WTC11 (cell line): ENCODE results near the gene AASS. TPM values are rescaled to one million over a fixed set of nuclear protein-coding genes. Genes with fewer than 3 reads are reported as not detected.
A peak's percentile ranks its signal among the peaks of the same experiment; 100 is the strongest.

Experiments
- ATAC-seq: fragments of 200-7000 bp; cut with Tn5 transposase; 2 replicates; pipeline ENCODE4 v1.10.0; 2021; ENCODE audit warnings: mild to moderate bottlenecking, moderate library complexity
- CTCF ChIA-PET: fragments of 300-600 bp; sonication (Branson Sonifier 250); formaldehyde crosslinking; loops from one replicate; lab custom pipeline; 2021; ENCODE audit warnings: antibody characterized with exemption; lab: Charles Lee
- POLR2A ChIA-PET: fragments of 350-600 bp; sonication (Branson Sonifier 250); formaldehyde crosslinking; loops from one replicate; lab custom pipeline; 2021; ENCODE audit warnings: antibody characterized with exemption; lab: Charles Lee
- DNase-seq: peaks from one replicate; pipeline ENCODE4 v3.0.0; 2021; ENCODE audit warnings: low spot score
- H3K27ac Mint-ChIP-seq: 2 replicates; pipeline ENCODE4 v1.8.0; 2021; ENCODE audit warnings: mixed read lengths
- H3K27me3 Mint-ChIP-seq: 2 replicates; pipeline ENCODE4 v1.8.0; 2021; ENCODE audit warnings: low read depth, mild to moderate bottlenecking, moderate library complexity, mixed read lengths
- H3K36me3 Mint-ChIP-seq: 2 replicates; pipeline ENCODE4 v1.8.0; 2021; ENCODE audit warnings: mixed read lengths
- H3K4me1 Mint-ChIP-seq: 2 replicates; pipeline ENCODE4 v1.8.0; 2022; ENCODE audit warnings: mixed read lengths
- H3K4me3 Mint-ChIP-seq: 2 replicates; pipeline ENCODE4 v1.8.0; 2021; ENCODE audit warnings: mild to moderate bottlenecking, moderate library complexity, mixed read lengths
- H3K9me3 Mint-ChIP-seq: 2 replicates; pipeline ENCODE4 v1.8.0; 2021; ENCODE audit warnings: mixed read lengths
- E2F4 ChIP-seq: sonication (generic); formaldehyde crosslinking; IDR thresholded peaks from 2 replicates; pipeline ENCODE4 v1.8.1; 2022; ENCODE audit warnings: low read depth, mild to moderate bottlenecking, moderate library complexity, missing genetic modification reagents, borderline replicate concordance
- NFE2L1 ChIP-seq: sonication (generic); formaldehyde crosslinking; IDR thresholded peaks from 2 replicates; pipeline ENCODE4 v1.8.1; 2023; ENCODE audit warnings: missing genetic modification reagents
- NR2C2 ChIP-seq: sonication (generic); formaldehyde crosslinking; IDR thresholded peaks from 2 replicates; pipeline ENCODE4 v1.8.0; 2022; ENCODE audit warnings: mild to moderate bottlenecking, missing genetic modification reagents
- USF2 ChIP-seq: sonication (generic); formaldehyde crosslinking; IDR thresholded peaks from 2 replicates; pipeline ENCODE4 v1.8.1; 2023; ENCODE audit warnings: mild to moderate bottlenecking, missing genetic modification reagents, moderate library complexity
- ZMAT4 ChIP-seq: fragments of 250-450 bp; sonication (Bioruptor Pico); IDR thresholded peaks from 2 replicates; pipeline ENCODE4 v1.9.0; 2021; ENCODE audit warnings: mild to moderate bottlenecking
- ZNF263 ChIP-seq: sonication (generic); formaldehyde crosslinking; IDR thresholded peaks from 2 replicates; pipeline ENCODE4 v1.8.1; 2022; ENCODE audit warnings: low read depth, mild to moderate bottlenecking, moderate library complexity, missing genetic modification reagents
- ZNF425 ChIP-seq: fragments of 250-450 bp; sonication (Bioruptor Pico); conservative IDR thresholded peaks from 2 replicates; pipeline ENCODE4 v1.9.0; 2021; ENCODE audit warnings: mild to moderate bottlenecking
- total RNA-seq: library from RNA; stranded (reverse); gene quantifications from 3 replicates; pipeline ENCODE4 v1.2.3, GENCODE V29; 2021
- TF ChIP-seq, protein P1 (sequence below): sonication (generic); formaldehyde crosslinking; IDR thresholded peaks from 2 replicates; pipeline ENCODE4 v1.8.0; 2023; ENCODE audit warnings: mild to moderate bottlenecking, missing genetic modification reagents
- TF ChIP-seq, protein P2 (sequence below): sonication (generic); formaldehyde crosslinking; IDR thresholded peaks from 2 replicates; pipeline ENCODE4 v1.8.1; 2022; ENCODE audit warnings: low read depth, missing genetic modification reagents, borderline replicate concordance
- TF ChIP-seq, protein P3 (sequence below): sonication (generic); formaldehyde crosslinking; IDR thresholded peaks from 2 replicates; pipeline ENCODE4 v1.8.1; 2023; ENCODE audit warnings: mild to moderate bottlenecking, missing genetic modification reagents, borderline replicate concordance
- TF ChIP-seq, protein P4 (sequence below): fragments of 250-450 bp; sonication (Bioruptor Pico); IDR thresholded peaks from 2 replicates; pipeline ENCODE4 v1.9.0; 2021; ENCODE audit warnings: mild to moderate bottlenecking
- TF ChIP-seq, protein P5 (sequence below): sonication (generic); formaldehyde crosslinking; IDR thresholded peaks from 2 replicates; pipeline ENCODE4 v1.8.1; 2023; ENCODE audit warnings: mild to moderate bottlenecking, missing genetic modification reagents, moderate library complexity

The AASS gene
- total RNA-seq, 1 experiment from 2014 or later, result 308 TPM

DNA sequence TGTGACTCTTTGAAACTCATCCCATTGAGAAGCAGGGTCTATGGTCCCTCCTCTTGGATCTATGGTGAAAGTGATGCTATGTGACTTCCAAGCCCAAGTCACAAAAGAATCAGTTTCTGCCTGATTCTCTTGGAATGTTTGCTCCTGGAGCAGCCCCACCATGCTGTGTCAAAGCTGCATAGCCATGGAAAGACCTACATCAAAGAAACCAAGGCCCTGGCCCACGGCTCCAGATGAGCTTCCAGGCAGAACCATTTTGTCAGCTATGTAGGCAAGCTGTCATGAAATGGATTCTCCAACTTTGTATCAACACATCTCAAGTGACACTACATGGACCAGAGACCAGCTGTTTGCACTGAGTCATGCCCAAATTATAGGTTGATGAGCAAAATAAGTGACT lies 77.0 kb downstream of the AASS start (continued):
- no peak for TF ChIP-seq NFE2L1
- no peak for TF ChIP-seq ZNF263

- ATAC-seq (no peak), DNase-seq (no peak)
- no peaks in the 10 kb centered on the region for H3K27me3 Mint-ChIP-seq
- H3K9me3 Mint-ChIP-seq, result no peaks in the 10 kb centered on the region
- POLR2A ChIA-PET, result no interaction called here
- no peak overlapping the region for H3K4me3 Mint-ChIP-seq
- no peaks in the 10 kb centered on the region for H3K4me1 Mint-ChIP-seq
- peaks cover 13% of the 10 kb centered on the region for H3K36me3 Mint-ChIP-seq
- TF ChIP-seq, protein P1, sequence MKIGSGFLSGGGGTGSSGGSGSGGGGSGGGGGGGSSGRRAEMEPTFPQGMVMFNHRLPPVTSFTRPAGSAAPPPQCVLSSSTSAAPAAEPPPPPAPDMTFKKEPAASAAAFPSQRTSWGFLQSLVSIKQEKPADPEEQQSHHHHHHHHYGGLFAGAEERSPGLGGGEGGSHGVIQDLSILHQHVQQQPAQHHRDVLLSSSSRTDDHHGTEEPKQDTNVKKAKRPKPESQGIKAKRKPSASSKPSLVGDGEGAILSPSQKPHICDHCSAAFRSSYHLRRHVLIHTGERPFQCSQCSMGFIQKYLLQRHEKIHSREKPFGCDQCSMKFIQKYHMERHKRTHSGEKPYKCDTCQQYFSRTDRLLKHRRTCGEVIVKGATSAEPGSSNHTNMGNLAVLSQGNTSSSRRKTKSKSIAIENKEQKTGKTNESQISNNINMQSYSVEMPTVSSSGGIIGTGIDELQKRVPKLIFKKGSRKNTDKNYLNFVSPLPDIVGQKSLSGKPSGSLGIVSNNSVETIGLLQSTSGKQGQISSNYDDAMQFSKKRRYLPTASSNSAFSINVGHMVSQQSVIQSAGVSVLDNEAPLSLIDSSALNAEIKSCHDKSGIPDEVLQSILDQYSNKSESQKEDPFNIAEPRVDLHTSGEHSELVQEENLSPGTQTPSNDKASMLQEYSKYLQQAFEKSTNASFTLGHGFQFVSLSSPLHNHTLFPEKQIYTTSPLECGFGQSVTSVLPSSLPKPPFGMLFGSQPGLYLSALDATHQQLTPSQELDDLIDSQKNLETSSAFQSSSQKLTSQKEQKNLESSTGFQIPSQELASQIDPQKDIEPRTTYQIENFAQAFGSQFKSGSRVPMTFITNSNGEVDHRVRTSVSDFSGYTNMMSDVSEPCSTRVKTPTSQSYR (CRISPR knock-in tag), result no peak
- TF ChIP-seq ZNF425 (no peak), NR2C2 (CRISPR knock-in tag) (no peak), E2F4 (no peak)
- TF ChIP-seq, protein P2, sequence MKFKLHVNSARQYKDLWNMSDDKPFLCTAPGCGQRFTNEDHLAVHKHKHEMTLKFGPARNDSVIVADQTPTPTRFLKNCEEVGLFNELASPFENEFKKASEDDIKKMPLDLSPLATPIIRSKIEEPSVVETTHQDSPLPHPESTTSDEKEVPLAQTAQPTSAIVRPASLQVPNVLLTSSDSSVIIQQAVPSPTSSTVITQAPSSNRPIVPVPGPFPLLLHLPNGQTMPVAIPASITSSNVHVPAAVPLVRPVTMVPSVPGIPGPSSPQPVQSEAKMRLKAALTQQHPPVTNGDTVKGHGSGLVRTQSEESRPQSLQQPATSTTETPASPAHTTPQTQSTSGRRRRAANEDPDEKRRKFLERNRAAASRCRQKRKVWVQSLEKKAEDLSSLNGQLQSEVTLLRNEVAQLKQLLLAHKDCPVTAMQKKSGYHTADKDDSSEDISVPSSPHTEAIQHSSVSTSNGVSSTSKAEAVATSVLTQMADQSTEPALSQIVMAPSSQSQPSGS, result no peak
- CTCF ChIA-PET, result no interaction called here
- peak overlapping the region; percentile 42; the same call in 1 of the 2 replicates for H3K27ac Mint-ChIP-seq
These were observed 79.1 kb downstream of the AASS start for GRCh38 chr7:122064971-122065370.

- H3K27me3 Mint-ChIP-seq, result no peaks in the 10 kb centered on the region
- no peak overlapping the region for H3K27ac Mint-ChIP-seq
- ATAC-seq (no peak), DNase-seq (no peak)
- POLR2A ChIA-PET, result no interaction called here
- H3K9me3 Mint-ChIP-seq, result no peaks in the 10 kb centered on the region
- peaks cover 29% of the 10 kb centered on the region for H3K36me3 Mint-ChIP-seq
- peaks cover 8% of the 10 kb centered on the region for H3K4me1 Mint-ChIP-seq
- no peak overlapping the region for H3K4me3 Mint-ChIP-seq
- CTCF ChIA-PET, result no interaction called here
- TF ChIP-seq, protein P3, sequence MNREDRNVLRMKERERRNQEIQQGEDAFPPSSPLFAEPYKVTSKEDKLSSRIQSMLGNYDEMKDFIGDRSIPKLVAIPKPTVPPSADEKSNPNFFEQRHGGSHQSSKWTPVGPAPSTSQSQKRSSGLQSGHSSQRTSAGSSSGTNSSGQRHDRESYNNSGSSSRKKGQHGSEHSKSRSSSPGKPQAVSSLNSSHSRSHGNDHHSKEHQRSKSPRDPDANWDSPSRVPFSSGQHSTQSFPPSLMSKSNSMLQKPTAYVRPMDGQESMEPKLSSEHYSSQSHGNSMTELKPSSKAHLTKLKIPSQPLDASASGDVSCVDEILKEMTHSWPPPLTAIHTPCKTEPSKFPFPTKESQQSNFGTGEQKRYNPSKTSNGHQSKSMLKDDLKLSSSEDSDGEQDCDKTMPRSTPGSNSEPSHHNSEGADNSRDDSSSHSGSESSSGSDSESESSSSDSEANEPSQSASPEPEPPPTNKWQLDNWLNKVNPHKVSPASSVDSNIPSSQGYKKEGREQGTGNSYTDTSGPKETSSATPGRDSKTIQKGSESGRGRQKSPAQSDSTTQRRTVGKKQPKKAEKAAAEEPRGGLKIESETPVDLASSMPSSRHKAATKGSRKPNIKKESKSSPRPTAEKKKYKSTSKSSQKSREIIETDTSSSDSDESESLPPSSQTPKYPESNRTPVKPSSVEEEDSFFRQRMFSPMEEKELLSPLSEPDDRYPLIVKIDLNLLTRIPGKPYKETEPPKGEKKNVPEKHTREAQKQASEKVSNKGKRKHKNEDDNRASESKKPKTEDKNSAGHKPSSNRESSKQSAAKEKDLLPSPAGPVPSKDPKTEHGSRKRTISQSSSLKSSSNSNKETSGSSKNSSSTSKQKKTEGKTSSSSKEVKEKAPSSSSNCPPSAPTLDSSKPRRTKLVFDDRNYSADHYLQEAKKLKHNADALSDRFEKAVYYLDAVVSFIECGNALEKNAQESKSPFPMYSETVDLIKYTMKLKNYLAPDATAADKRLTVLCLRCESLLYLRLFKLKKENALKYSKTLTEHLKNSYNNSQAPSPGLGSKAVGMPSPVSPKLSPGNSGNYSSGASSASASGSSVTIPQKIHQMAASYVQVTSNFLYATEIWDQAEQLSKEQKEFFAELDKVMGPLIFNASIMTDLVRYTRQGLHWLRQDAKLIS, result no peak
- TF ChIP-seq, protein P4, sequence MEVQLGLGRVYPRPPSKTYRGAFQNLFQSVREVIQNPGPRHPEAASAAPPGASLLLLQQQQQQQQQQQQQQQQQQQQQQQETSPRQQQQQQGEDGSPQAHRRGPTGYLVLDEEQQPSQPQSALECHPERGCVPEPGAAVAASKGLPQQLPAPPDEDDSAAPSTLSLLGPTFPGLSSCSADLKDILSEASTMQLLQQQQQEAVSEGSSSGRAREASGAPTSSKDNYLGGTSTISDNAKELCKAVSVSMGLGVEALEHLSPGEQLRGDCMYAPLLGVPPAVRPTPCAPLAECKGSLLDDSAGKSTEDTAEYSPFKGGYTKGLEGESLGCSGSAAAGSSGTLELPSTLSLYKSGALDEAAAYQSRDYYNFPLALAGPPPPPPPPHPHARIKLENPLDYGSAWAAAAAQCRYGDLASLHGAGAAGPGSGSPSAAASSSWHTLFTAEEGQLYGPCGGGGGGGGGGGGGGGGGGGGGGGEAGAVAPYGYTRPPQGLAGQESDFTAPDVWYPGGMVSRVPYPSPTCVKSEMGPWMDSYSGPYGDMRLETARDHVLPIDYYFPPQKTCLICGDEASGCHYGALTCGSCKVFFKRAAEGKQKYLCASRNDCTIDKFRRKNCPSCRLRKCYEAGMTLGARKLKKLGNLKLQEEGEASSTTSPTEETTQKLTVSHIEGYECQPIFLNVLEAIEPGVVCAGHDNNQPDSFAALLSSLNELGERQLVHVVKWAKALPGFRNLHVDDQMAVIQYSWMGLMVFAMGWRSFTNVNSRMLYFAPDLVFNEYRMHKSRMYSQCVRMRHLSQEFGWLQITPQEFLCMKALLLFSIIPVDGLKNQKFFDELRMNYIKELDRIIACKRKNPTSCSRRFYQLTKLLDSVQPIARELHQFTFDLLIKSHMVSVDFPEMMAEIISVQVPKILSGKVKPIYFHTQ (CRISPR knock-in tag), result no peak
- TF ChIP-seq, protein P5, sequence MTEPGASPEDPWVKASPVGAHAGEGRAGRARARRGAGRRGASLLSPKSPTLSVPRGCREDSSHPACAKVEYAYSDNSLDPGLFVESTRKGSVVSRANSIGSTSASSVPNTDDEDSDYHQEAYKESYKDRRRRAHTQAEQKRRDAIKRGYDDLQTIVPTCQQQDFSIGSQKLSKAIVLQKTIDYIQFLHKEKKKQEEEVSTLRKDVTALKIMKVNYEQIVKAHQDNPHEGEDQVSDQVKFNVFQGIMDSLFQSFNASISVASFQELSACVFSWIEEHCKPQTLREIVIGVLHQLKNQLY (CRISPR knock-in tag), result no peak
- TF ChIP-seq USF2 (CRISPR knock-in tag), result no peak
- TF ChIP-seq ZMAT4 (CRISPR knock-in tag), result no peak
These were observed 80.9 kb downstream of the AASS start for GRCh38 chr7:122063146-122063545.
